ENCODE results near the gene SAP30L. TPM values are rescaled to one million over a fixed set of nuclear protein-coding genes. Genes with fewer than 3 reads are reported as not detected.

The SAP30L gene
- total RNA-seq, 1 experiment from 2014 or later: 53.0 TPM

DNA sequence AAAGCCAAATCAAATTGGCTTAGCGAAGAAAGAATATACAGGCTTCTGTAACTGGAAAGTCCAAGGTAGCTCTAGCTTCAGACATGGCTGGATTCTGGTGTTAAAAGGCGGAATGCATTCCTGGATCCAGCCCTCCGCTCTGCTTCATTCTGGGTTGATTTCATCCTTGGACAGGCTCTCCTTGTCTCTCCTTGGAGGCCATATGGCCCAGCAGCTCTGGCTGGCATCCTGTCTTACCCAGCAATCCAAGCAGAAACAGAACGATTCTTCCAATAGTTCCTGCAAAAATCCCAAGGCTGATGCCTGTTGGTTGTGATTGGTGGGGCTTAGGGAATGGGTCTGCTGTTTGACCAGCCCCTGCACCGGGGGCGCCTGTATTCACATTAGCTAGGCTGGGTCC, 37.0 kb upstream of the SAP30L start:
- 0 out of 2 replicates have a peak, but pooled peaks cover 7% of the 10 kb centered on the region for H3K36me3 ChIP-seq (ENCODE audit: low read depth)
- no peak overlapping the region for H2AFZ ChIP-seq
- H3F3A ChIP-seq (ENCODE audit: insufficient read depth, low read depth): no peaks in the 10 kb centered on the region
- H3K79me2 ChIP-seq (ENCODE audit: low read depth): no peaks in the 10 kb centered on the region
- no peak for DNase-seq
- no peak overlapping the region for H3K27ac ChIP-seq
- H3K9me3 ChIP-seq (ENCODE audit: insufficient read depth, low read depth): no peaks in the 10 kb centered on the region
- intact Hi-C loops (cut with micrococcal nuclease; ENCODE audit: unreplicated experiment): no loop called here
- no peak for TF ChIP-seq EZH2 (IDR thresholded peaks at IDR 0.05; ENCODE audit: low read depth)
- TF ChIP-seq, protein P1, sequence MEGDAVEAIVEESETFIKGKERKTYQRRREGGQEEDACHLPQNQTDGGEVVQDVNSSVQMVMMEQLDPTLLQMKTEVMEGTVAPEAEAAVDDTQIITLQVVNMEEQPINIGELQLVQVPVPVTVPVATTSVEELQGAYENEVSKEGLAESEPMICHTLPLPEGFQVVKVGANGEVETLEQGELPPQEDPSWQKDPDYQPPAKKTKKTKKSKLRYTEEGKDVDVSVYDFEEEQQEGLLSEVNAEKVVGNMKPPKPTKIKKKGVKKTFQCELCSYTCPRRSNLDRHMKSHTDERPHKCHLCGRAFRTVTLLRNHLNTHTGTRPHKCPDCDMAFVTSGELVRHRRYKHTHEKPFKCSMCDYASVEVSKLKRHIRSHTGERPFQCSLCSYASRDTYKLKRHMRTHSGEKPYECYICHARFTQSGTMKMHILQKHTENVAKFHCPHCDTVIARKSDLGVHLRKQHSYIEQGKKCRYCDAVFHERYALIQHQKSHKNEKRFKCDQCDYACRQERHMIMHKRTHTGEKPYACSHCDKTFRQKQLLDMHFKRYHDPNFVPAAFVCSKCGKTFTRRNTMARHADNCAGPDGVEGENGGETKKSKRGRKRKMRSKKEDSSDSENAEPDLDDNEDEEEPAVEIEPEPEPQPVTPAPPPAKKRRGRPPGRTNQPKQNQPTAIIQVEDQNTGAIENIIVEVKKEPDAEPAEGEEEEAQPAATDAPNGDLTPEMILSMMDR (conservative IDR thresholded peaks at IDR 0.05): no peak
- BruUV-seq (replicated peaks): no TSS peak
- no peaks in the 10 kb centered on the region for H3K27me3 ChIP-seq (ENCODE audit: insufficient read depth, low read depth)
- ChIA-PET CTCF (no interaction called here), POLR2A (ENCODE audit: unreplicated experiment) (no interaction called here)
- no peaks in the 10 kb centered on the region for H3K9me2 ChIP-seq (ENCODE audit: insufficient read depth)
- H3K4me3 ChIP-seq: no peak overlapping the region
- no peak overlapping the region for H3K4me2 ChIP-seq
- H3K4me1 ChIP-seq (replicated peaks; ENCODE audit: insufficient read depth): no peaks in the 10 kb centered on the region
- H4K20me1 ChIP-seq (ENCODE audit: insufficient read depth): no peaks in the 10 kb centered on the region

DNA sequence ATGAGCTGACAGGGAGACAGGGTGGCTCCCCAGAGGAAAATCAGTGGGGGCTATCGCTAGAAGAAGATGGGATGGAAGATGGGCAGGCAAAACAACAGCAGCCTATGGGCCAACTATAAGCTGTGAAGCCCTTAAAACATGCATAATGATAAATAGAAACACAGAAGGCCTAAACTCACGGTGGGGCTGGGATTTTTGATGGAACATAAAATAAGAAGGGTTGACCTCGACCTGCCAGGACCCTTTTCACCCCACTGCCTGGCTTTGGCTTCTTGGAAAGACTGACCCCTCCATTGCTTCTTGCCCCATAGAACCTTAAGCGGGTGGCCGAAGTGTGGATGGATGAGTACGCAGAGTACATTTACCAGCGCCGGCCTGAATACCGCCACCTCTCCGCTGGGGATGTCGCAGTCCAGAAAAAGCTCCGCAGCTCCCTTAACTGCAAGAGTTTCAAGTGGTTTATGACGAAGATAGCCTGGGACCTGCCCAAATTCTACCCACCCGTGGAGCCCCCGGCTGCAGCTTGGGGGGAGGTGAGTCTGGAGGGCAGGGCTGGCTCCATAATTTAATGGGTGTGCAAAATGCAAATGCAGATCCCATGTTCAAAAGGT, 36.5 kb upstream of the SAP30L start:
- ChIA-PET POLR2A (ENCODE audit: unreplicated experiment) (no interaction called here), CTCF (no interaction called here)
- H3K9me2 ChIP-seq (ENCODE audit: insufficient read depth): no peaks in the 10 kb centered on the region
- H3K27me3 ChIP-seq (ENCODE audit: insufficient read depth, low read depth): no peaks in the 10 kb centered on the region
- no peak overlapping the region for H3K4me2 ChIP-seq
- no peak overlapping the region for H2AFZ ChIP-seq
- H4K20me1 ChIP-seq (ENCODE audit: insufficient read depth): no peaks in the 10 kb centered on the region
- H3K79me2 ChIP-seq (ENCODE audit: low read depth): no peaks in the 10 kb centered on the region
- DNase-seq: no peak
- H3K4me1 ChIP-seq (replicated peaks; ENCODE audit: insufficient read depth): no peaks in the 10 kb centered on the region
- H3K4me3 ChIP-seq: no peak overlapping the region
- TF ChIP-seq EZH2 (IDR thresholded peaks at IDR 0.05; ENCODE audit: low read depth): no peak
- TF ChIP-seq, protein P1 (conservative IDR thresholded peaks at IDR 0.05): no peak
- BruUV-seq (replicated peaks): no TSS peak
- H3K27ac ChIP-seq: no peak overlapping the region
- H3F3A ChIP-seq (ENCODE audit: insufficient read depth, low read depth): no peaks in the 10 kb centered on the region
- H3K9me3 ChIP-seq (ENCODE audit: insufficient read depth, low read depth): no peaks in the 10 kb centered on the region
- intact Hi-C loops (cut with micrococcal nuclease; ENCODE audit: unreplicated experiment): no loop called here
- peaks cover 10% of the 10 kb centered on the region; the same call in 1 of the 2 replicates for H3K36me3 ChIP-seq (ENCODE audit: low read depth)

DNA sequence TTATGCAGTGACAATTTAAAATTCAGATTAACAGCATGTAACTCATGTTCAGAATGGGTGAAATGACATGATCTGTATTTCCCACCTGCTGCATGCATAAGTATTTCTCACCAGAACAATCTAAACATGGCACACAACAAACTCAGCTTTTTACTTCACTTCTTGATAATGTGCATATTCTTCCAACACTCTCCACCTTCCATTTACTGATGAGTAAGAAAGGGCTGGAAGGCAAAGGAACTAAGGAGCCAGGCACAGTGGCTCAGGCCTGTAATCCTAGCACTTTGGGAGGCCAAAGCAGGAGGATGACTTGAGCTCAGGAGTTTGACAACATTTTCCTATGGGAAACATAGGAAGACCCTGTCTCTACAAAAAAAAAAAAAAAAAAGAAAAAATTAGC, 35.8 kb upstream of the SAP30L start:
- intact Hi-C loops (cut with micrococcal nuclease; ENCODE audit: unreplicated experiment): no loop called here
- TF ChIP-seq, protein P1 (conservative IDR thresholded peaks at IDR 0.05): no peak
- TF ChIP-seq EZH2 (IDR thresholded peaks at IDR 0.05; ENCODE audit: low read depth): no peak
- ChIA-PET CTCF (no interaction called here), POLR2A (ENCODE audit: unreplicated experiment) (no interaction called here)
- no peak for DNase-seq
- no peaks in the 10 kb centered on the region for H4K20me1 ChIP-seq (ENCODE audit: insufficient read depth)
- peaks cover 13% of the 10 kb centered on the region; the same call in 1 of the 2 replicates for H3K36me3 ChIP-seq (ENCODE audit: low read depth)
- H2AFZ ChIP-seq: no peak overlapping the region
- no peak overlapping the region for H3K27ac ChIP-seq
- no peaks in the 10 kb centered on the region for H3K27me3 ChIP-seq (ENCODE audit: insufficient read depth, low read depth)
- H3F3A ChIP-seq (ENCODE audit: insufficient read depth, low read depth): no peaks in the 10 kb centered on the region
- no peaks in the 10 kb centered on the region for H3K79me2 ChIP-seq (ENCODE audit: low read depth)
- H3K4me1 ChIP-seq (replicated peaks; ENCODE audit: insufficient read depth): no peaks in the 10 kb centered on the region
- no peak overlapping the region for H3K4me3 ChIP-seq
- H3K9me2 ChIP-seq (ENCODE audit: insufficient read depth): no peaks in the 10 kb centered on the region
- no TSS peak for BruUV-seq (replicated peaks)
- no peak overlapping the region for H3K4me2 ChIP-seq
- H3K9me3 ChIP-seq (ENCODE audit: insufficient read depth, low read depth): no peaks in the 10 kb centered on the region

All from PC-9 (cell line).